ENCODE measurements around the gene TBPL1.

DNA sequence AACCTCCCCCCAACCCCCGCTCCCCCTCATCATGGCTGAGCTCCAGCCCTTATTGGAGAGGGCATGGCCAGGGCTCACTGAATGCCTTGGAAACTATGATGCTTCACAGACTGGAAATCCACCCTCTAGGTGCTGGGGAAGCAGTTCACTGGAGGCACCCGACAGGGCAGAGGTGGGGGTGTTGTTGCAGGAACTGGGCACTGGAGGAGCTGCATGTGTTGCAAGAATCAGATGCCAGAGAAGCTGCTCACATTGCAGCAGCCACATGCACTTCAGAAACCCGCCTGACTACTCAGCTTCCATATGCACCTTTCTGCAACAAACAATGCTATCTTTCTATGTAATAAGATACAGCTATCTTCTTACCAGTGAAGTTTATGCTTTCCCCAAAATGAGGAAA lies 7.9 kb upstream of the TBPL1 start:
- TF ChIP-seq EZH2phosphoT487 (IDR thresholded peaks at IDR 0.05; ENCODE audit: insufficient read depth, low read depth) (no peak), EZH2 (IDR thresholded peaks at IDR 0.05; ENCODE audit: insufficient read depth, poor library complexity, severe bottlenecking) (no peak)
